Uterus (tissue), 4 donors: Measurements from ENCODE around the gene FAM120B. TPM values are rescaled to one million over a fixed set of nuclear protein-coding genes. Genes with fewer than 3 reads are reported as not detected.
"Not testable (repeated sequence)": the region's sequence is repeated elsewhere in the genome, so short reads cannot be mapped to it uniquely, and the experiment has no call there.

Experiments used
- DNase-seq, 2 donors: peaks; one replicate each; pipeline ENCODE4 v3.0.0-alpha.2; 2019 to 2020
- H3K27ac ChIP-seq, 2 donors: fragments of 200-600 bp; sonication (generic); 1 replicate in 1 of 2; 2 replicates in 1 of 2; pipeline ENCODE4 v1.5.1; 2016 to 2018
- H3K27me3 ChIP-seq, 2 donors: fragments of 200-600 bp; sonication (generic); one replicate each; pipeline ENCODE4 v1.5.1; 2018 to 2019; ENCODE audit warnings: control low read depth in 1 of 2
- H3K36me3 ChIP-seq, 2 donors: fragments of 200-600 bp; sonication (generic); one replicate each; pipeline ENCODE4 v1.5.1; 2019; ENCODE audit warnings: control low read depth in 1 of 2
- H3K4me1 ChIP-seq, 2 donors: fragments of 200-600 bp; sonication (generic); one replicate each; pipeline ENCODE4 v1.5.1; 2018 to 2019; ENCODE audit warnings: control low read depth in 1 of 2
- H3K4me3 ChIP-seq, 2 donors: fragments of 200-600 bp; sonication (generic); 1 replicate in 1 of 2; 2 replicates in 1 of 2; pipeline ENCODE4 v1.5.1; 2018 to 2019; ENCODE audit warnings: mild to moderate bottlenecking in 1 of 2
- H3K9me3 ChIP-seq, 2 donors: fragments of 200-600 bp; sonication (generic); one replicate each; pipeline ENCODE4 v1.5.1; 2019; ENCODE audit warnings: control low read depth in 1 of 2
- POLR2A ChIP-seq, 2 donors: fragments of 450-650 bp; IDR thresholded peaks; one replicate each; pipeline ENCODE4 v1.6.1; 2016; ENCODE audit warnings: antibody characterized with exemption in 2 of 2, mild to moderate bottlenecking in 1 of 2, moderate library complexity in 1 of 2
- intact Hi-C: fragments of 100-400 bp; cut with DNase I; formaldehyde crosslinking; loops from one replicate; pipeline ENCODE4 v1.15.1; 2023; ENCODE audit warnings: low total_unique reads
- total RNA-seq, 4 donors: library from RNA; depleted of rRNA in 3 of 4; stranded (reverse); fragments of >200 nt in 3 of 4; gene quantifications; one replicate each; pipeline versions ENCODE4 v1.1.0 to v1.2.4, GENCODE V29; 2014 to 2023
- TF ChIP-seq, protein P1 (sequence below), 4 experiments: fragments of 200-600 bp in 2 of 4; fragments of 450-650 bp in 2 of 4; sonication (generic) in 2 of 4; IDR thresholded peaks; one replicate each; pipeline ENCODE4 v1.5.1; 2016 to 2019; ENCODE audit warnings: antibody characterized with exemption in 4 of 4, mild to moderate bottlenecking in 2 of 4, moderate library complexity in 1 of 4
- donor health status: DM: yes; HTN: yes; CAD: no.

The FAM120B gene
- total RNA-seq, 4 donors from 2014 or later = 12.1 to 50.9 (median 35.2) TPM

GRCh38 chr6:170260686-170261085, 45.9 kb upstream of the FAM120B start:
- no peak overlapping the region for H3K4me3 ChIP-seq
- intact Hi-C loops = no loop called here
- H3K36me3 ChIP-seq = no peaks in the 10 kb centered on the region
- no peaks in the 10 kb centered on the region for H3K9me3 ChIP-seq
- no peak for TF ChIP-seq POLR2A (IDR thresholded peaks at IDR 0.05)
- TF ChIP-seq, protein P1, sequence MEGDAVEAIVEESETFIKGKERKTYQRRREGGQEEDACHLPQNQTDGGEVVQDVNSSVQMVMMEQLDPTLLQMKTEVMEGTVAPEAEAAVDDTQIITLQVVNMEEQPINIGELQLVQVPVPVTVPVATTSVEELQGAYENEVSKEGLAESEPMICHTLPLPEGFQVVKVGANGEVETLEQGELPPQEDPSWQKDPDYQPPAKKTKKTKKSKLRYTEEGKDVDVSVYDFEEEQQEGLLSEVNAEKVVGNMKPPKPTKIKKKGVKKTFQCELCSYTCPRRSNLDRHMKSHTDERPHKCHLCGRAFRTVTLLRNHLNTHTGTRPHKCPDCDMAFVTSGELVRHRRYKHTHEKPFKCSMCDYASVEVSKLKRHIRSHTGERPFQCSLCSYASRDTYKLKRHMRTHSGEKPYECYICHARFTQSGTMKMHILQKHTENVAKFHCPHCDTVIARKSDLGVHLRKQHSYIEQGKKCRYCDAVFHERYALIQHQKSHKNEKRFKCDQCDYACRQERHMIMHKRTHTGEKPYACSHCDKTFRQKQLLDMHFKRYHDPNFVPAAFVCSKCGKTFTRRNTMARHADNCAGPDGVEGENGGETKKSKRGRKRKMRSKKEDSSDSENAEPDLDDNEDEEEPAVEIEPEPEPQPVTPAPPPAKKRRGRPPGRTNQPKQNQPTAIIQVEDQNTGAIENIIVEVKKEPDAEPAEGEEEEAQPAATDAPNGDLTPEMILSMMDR (IDR thresholded peaks at IDR 0.05) = no peak
- no peaks in the 10 kb centered on the region for H3K27me3 ChIP-seq
- no peak for DNase-seq
- no peak overlapping the region for H3K27ac ChIP-seq
- H3K4me1 ChIP-seq = peaks cover 0 to 3% of the 10 kb centered on the region in 2 donors

GRCh38 chr6:170261643-170262488, 44.7 kb upstream of the FAM120B start:
- no peak overlapping the region for H3K27ac ChIP-seq
- H3K36me3 ChIP-seq = no peaks in the 10 kb centered on the region
- no peak for DNase-seq
- no peak for TF ChIP-seq POLR2A (IDR thresholded peaks at IDR 0.05)
- TF ChIP-seq, protein P1 (IDR thresholded peaks at IDR 0.05) = no peak
- intact Hi-C loops = no loop called here
- peaks cover 0 to 3% of the 10 kb centered on the region in 2 donors for H3K4me1 ChIP-seq
- H3K4me3 ChIP-seq = no peak overlapping the region
- H3K9me3 ChIP-seq = no peaks in the 10 kb centered on the region
- H3K27me3 ChIP-seq = no peaks in the 10 kb centered on the region

GRCh38 chr6:170262489-170263088, 44.0 kb upstream of the FAM120B start:
- Histone ChIP-seq H3K4me3 (no peak overlapping the region), H3K27ac (no peak overlapping the region), H3K36me3 (no peaks in the 10 kb centered on the region), H3K27me3 (no peaks in the 10 kb centered on the region), H3K9me3 (no peaks in the 10 kb centered on the region), H3K4me1 (peaks cover 0 to 3% of the 10 kb centered on the region in 2 donors)
- no peak for DNase-seq
- intact Hi-C loops = no loop called here
- TF ChIP-seq, protein P1 (IDR thresholded peaks at IDR 0.05) = no peak
- no peak for TF ChIP-seq POLR2A (IDR thresholded peaks at IDR 0.05)

- no peak overlapping the region for H3K27ac ChIP-seq
- intact Hi-C loops = no loop called here
- H3K9me3 ChIP-seq = no peaks in the 10 kb centered on the region
- no peak overlapping the region for H3K4me3 ChIP-seq
- H3K27me3 ChIP-seq = no peaks in the 10 kb centered on the region
- DNase-seq = no peak
- no peak for TF ChIP-seq POLR2A (IDR thresholded peaks at IDR 0.05)
- TF ChIP-seq, protein P1 (IDR thresholded peaks at IDR 0.05) = no peak
- H3K36me3 ChIP-seq = no peaks in the 10 kb centered on the region
- H3K4me1 ChIP-seq = peaks cover 0 to 3% of the 10 kb centered on the region in 2 donors
Measured at GRCh38 chr6:170263410-170263809, 43.1 kb upstream of the FAM120B start.

- Histone ChIP-seq H3K27me3 (no peaks in the 10 kb centered on the region), H3K9me3 (no peaks in the 10 kb centered on the region), H3K36me3 (no peaks in the 10 kb centered on the region), H3K27ac (no peak overlapping the region), H3K4me3 (no peak overlapping the region), H3K4me1 (peaks cover 0 to 3% of the 10 kb centered on the region in 2 donors)
- no peak for DNase-seq
- TF ChIP-seq POLR2A (IDR thresholded peaks at IDR 0.05) = no peak
- TF ChIP-seq, protein P1 (IDR thresholded peaks at IDR 0.05) = no peak
- intact Hi-C loops = no loop called here
Measured at GRCh38 chr6:170264086-170264485, 42.5 kb upstream of the FAM120B start.

DNA sequence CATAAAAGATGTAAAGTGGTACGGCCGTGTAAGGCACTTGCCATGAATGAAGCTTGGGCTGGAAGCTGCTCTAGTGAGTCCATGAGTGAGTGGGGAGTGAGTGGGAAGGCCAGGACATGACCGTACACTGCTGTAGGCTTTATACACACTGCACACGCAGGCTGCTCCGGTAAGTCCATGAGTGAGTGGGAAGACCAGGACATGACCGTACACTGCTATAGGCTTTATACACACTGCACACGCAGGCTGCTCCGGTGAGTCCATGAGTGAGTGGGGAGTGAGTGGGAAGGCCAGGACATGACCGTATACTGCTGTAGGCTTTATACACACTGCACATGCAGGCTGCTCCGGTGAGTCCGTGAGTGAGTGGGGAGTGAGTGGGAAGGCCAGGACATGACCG, 41.9 kb upstream of the FAM120B start:
- H3K27ac ChIP-seq, intact Hi-C loops, H3K36me3 ChIP-seq, H3K9me3 ChIP-seq, H3K27me3 ChIP-seq, H3K4me1 ChIP-seq, H3K4me3 ChIP-seq, DNase-seq: not testable (repeated sequence)
